ENCODE measurements around the gene SHF. TPM values are rescaled to one million over a fixed set of nuclear protein-coding genes. Genes with fewer than 3 reads are reported as not detected.

SHF gene
- total RNA-seq, 6 donors from 2014 or later = 1.4 to 8.0 (median 5.1) TPM

DNA sequence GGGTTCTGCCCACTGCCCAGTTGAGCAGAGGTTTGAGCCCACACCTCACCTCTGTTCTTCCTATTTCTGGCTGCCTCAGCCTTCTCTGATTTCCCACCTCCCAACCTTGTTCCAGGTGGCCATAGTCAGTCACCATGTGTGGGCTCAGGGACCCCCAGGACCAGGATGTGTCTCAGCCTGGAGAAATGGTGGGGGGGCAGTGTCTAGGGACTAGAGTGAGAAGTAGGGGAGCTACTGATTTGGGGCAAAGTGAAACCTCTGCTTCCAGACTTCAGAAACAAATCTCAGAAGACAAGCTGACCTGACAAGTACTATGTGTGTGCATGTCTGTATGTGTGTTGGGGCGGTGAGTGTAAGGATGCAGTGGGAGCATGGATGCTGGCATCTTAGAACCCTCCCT, 22.9 kb downstream of the SHF start:
- no peak overlapping the region for H3K4me3 ChIP-seq
- peaks cover 0 to 4% (median 1%) of the 10 kb centered on the region in 4 donors for H3K36me3 ChIP-seq
- TF ChIP-seq POLR2A (IDR thresholded peaks at IDR 0.05) (no peak), EP300 (IDR thresholded peaks at IDR 0.05) (no peak), POLR2AphosphoS5 (IDR thresholded peaks at IDR 0.05) (no peak)
- TF ChIP-seq, protein P1, sequence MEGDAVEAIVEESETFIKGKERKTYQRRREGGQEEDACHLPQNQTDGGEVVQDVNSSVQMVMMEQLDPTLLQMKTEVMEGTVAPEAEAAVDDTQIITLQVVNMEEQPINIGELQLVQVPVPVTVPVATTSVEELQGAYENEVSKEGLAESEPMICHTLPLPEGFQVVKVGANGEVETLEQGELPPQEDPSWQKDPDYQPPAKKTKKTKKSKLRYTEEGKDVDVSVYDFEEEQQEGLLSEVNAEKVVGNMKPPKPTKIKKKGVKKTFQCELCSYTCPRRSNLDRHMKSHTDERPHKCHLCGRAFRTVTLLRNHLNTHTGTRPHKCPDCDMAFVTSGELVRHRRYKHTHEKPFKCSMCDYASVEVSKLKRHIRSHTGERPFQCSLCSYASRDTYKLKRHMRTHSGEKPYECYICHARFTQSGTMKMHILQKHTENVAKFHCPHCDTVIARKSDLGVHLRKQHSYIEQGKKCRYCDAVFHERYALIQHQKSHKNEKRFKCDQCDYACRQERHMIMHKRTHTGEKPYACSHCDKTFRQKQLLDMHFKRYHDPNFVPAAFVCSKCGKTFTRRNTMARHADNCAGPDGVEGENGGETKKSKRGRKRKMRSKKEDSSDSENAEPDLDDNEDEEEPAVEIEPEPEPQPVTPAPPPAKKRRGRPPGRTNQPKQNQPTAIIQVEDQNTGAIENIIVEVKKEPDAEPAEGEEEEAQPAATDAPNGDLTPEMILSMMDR (IDR thresholded peaks at IDR 0.05) = no peak
- peak overlapping the region in 2 of 4 donors; percentile 95 for H3K27ac ChIP-seq
- H3K27me3 ChIP-seq = no peaks in the 10 kb centered on the region
- 100% methylated on average over 1 of the region's 1 CpG for WGBS, 2 donors
- ATAC-seq (ENCODE audit: low FRiP score in 2 of 2) (no peak), DNase-seq (no peak)
- H3K9me3 ChIP-seq = no peaks in the 10 kb centered on the region
- H3K4me1 ChIP-seq = peaks cover 37 to 77% (median 52%) of the 10 kb centered on the region in 4 donors

DNA sequence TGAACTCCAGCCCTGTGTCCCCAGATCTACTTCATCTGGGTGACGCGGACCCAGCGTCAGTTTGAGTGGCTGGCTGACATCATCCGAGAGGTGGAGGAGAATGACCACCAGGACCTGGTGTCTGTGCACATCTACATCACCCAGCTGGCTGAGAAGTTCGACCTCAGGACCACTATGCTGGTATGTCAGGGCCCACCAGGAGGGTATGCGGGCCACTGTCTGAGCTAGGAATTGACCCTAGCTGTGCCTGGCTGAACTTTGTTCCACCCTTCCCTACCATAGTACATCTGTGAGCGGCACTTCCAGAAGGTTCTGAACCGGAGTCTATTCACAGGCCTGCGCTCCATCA, 24.3 kb downstream of the SHF start:
- no peak overlapping the region for H3K4me3 ChIP-seq
- TF ChIP-seq, protein P1 (IDR thresholded peaks at IDR 0.05) = no peak
- TF ChIP-seq POLR2AphosphoS5 (IDR thresholded peaks at IDR 0.05) (no peak), EP300 (IDR thresholded peaks at IDR 0.05) (no peak), POLR2A (IDR thresholded peaks at IDR 0.05) (no peak)
- H3K27me3 ChIP-seq = no peaks in the 10 kb centered on the region
- peaks cover 0 to 4% (median 1%) of the 10 kb centered on the region in 4 donors for H3K36me3 ChIP-seq
- H3K9me3 ChIP-seq = no peaks in the 10 kb centered on the region
- 78 to 84% methylated on average over 9 of the region's 9 CpGs for WGBS, 2 donors
- peak overlapping the region; percentile 0 to 72 (median 68) for H3K27ac ChIP-seq
- peaks cover 37 to 79% (median 59%) of the 10 kb centered on the region in 4 donors for H3K4me1 ChIP-seq
- ATAC-seq (ENCODE audit: low FRiP score in 2 of 2) = no peak
- no peak for DNase-seq

DNA sequence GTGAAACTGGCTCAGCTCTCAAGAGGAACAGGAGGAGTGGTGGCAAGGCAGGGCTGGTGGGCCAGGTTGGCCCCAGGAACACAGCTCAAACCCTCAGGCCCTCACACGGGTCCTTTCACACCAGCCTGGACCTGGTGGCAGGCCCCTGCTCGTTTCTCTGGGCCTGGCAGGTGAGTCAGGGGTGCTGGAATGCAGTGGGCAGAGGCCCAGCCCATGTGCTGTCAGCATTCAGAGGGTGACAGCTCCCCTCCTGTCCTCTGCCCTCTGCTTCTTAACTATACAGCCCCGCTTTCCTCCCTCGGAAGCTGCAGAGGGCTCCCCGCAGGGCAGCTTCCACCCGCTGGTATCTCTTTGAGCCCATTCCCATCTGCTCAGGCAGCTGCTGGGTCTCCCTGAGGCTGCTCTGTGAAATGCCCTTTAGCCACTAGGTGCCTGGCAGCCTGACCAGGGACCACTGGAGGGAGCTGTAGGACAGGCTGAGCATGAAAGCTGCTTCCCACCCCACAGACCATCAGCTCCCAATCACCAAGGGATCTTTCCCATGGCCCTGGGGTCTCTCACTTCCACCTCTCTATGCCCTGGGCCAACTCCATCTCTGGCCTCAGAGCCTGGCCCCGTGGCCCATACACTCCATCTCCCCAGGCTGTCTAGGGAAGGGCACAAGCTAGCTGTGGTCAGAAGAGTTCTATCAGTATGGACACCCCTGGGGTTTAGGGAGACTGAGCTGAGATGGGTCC, 24.8 kb downstream of the SHF start:
- Histone ChIP-seq H3K9me3 (no peaks in the 10 kb centered on the region), H3K27ac (peak overlapping the region; percentile 28 to 72 (median 68)), H3K4me3 (no peak overlapping the region), H3K27me3 (no peaks in the 10 kb centered on the region), H3K36me3 (peaks cover 0 to 7% (median 1%) of the 10 kb centered on the region in 4 donors), H3K4me1 (peaks cover 37 to 75% (median 61%) of the 10 kb centered on the region in 4 donors)
- TF ChIP-seq POLR2A (IDR thresholded peaks at IDR 0.05) = peak in 1 of 4 donors; percentile 11
- no peak for TF ChIP-seq POLR2AphosphoS5 (IDR thresholded peaks at IDR 0.05)
- TF ChIP-seq EP300 (IDR thresholded peaks at IDR 0.05) = no peak
- TF ChIP-seq, protein P1 (IDR thresholded peaks at IDR 0.05) = peak; percentile 65 to 92 (median 88)
- peak; percentile 61 to 69 for ATAC-seq (ENCODE audit: low FRiP score in 2 of 2)
- DNase-seq = peak in 1 of 2 donors; percentile 79
- WGBS, 2 donors = 11 to 23% methylated on average over 5 to 6 of the region's 7 CpGs

DNA sequence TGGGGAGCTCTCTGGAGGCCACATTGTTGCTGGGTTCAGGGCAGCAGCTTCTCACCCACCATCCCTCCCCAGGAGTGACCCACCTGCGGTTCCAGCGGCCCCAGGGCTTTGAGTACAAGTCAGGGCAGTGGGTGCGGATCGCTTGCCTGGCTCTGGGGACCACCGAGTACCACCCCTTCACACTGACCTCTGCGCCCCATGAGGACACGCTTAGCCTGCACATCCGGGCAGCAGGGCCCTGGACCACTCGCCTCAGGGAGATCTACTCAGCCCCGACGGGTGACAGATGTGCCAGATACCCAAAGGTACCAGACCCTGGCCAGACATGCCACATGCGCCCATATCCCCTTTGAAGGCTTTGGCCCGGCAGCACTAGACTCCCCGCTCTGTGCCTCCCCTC, 26.1 kb downstream of the SHF start:
- Histone ChIP-seq H3K27me3 (no peaks in the 10 kb centered on the region), H3K9me3 (no peaks in the 10 kb centered on the region), H3K36me3 (peaks cover 0 to 14% (median 8%) of the 10 kb centered on the region in 4 donors), H3K27ac (peak overlapping the region in 3 of 4 donors; percentile 28 to 71 (median 65)), H3K4me1 (peaks cover 33 to 83% (median 62%) of the 10 kb centered on the region in 4 donors), H3K4me3 (no peak overlapping the region)
- DNase-seq = peak in 1 of 2 donors; percentile 49
- no peak for ATAC-seq (ENCODE audit: low FRiP score in 2 of 2)
- TF ChIP-seq EP300 (IDR thresholded peaks at IDR 0.05) (no peak), POLR2AphosphoS5 (IDR thresholded peaks at IDR 0.05) (no peak), POLR2A (IDR thresholded peaks at IDR 0.05) (peak in 1 of 4 donors; percentile 15)
- TF ChIP-seq, protein P1 (IDR thresholded peaks at IDR 0.05) = no peak
- 97 to 98% methylated on average over 5 to 14 of the region's 14 CpGs for WGBS, 2 donors
